Activated CD8-positive, alpha-beta T cell treated with anti-CD3 and anti-CD28 coated beads for 36 hours (primary cell): Measurements from ENCODE around the gene ANKDD1A. TPM values are rescaled to one million over a fixed set of nuclear protein-coding genes. Genes with fewer than 3 reads are reported as not detected.

Experiments
- ATAC-seq: fragments of 200-7000 bp; cut with Tn5 transposase; one replicate; pipeline ENCODE4 v1.10.0; 2021; ENCODE audit warnings: mild to moderate bottlenecking, moderate library complexity
- CTCF ChIA-PET: fragments of 350-600 bp; sonication (Branson Sonifier 250); formaldehyde crosslinking; loops from one replicate; lab custom pipeline; 2021; ENCODE audit warnings: antibody characterized with exemption; lab: Charles Lee
- POLR2A ChIA-PET: fragments of 350-600 bp; sonication (Branson Sonifier 250); formaldehyde crosslinking; loops from one replicate; lab custom pipeline; 2021; ENCODE audit warnings: antibody characterized with exemption; lab: Charles Lee
- DNase-seq: peaks from one replicate; pipeline ENCODE4 v3.0.0-alpha.2; 2020
- H3K27ac Mint-ChIP-seq: one replicate; pipeline ENCODE4 v1.8.0; 2021; ENCODE audit warnings: mild to moderate bottlenecking, mixed read lengths
- H3K27me3 Mint-ChIP-seq: one replicate; pipeline ENCODE4 v1.8.0; 2021; ENCODE audit warnings: mixed read lengths
- H3K36me3 Mint-ChIP-seq: one replicate; pipeline ENCODE4 v1.8.0; 2021; ENCODE audit warnings: low read depth, mixed read lengths
- H3K4me1 Mint-ChIP-seq: one replicate; pipeline ENCODE4 v1.8.0; 2021; ENCODE audit warnings: low read depth, mixed read lengths
- H3K4me3 Mint-ChIP-seq: one replicate; pipeline ENCODE4 v1.8.0; 2021; ENCODE audit warnings: mild to moderate bottlenecking, moderate library complexity, mixed read lengths
- H3K9me3 Mint-ChIP-seq: one replicate; pipeline ENCODE4 v1.8.0; 2021; ENCODE audit warnings: mixed read lengths
- CTCF ChIP-seq: fragments of 200-600 bp; IDR thresholded peaks from one replicate; pipeline ENCODE4 v1.8.0; 2022; ENCODE audit warnings: antibody characterized with exemption, mild to moderate bottlenecking
- intact Hi-C: fragments of 100-400 bp; cut with micrococcal nuclease; formaldehyde crosslinking; loops from one replicate; pipeline ENCODE4 v1.10.0; 2022
- total RNA-seq, 2 experiments: library from RNA; stranded (reverse); gene quantifications; one replicate each; pipeline ENCODE4 v1.2.3, GENCODE V29; 2021

The ANKDD1A gene
- total RNA-seq, 2 experiments from 2014 or later, result 3.4 to 4.3 TPM

- H3K36me3 Mint-ChIP-seq, result peaks cover 5% of the 10 kb centered on the region
- H3K27ac Mint-ChIP-seq, result no peak overlapping the region
- DNase-seq (no peak), ATAC-seq (no peak)
- H3K4me1 Mint-ChIP-seq, result peaks cover 21% of the 10 kb centered on the region
- H3K27me3 Mint-ChIP-seq, result no peaks in the 10 kb centered on the region
- no peak for TF ChIP-seq CTCF
- no peaks in the 10 kb centered on the region for H3K9me3 Mint-ChIP-seq
- peak overlapping the region; percentile 26 for H3K4me3 Mint-ChIP-seq
- ChIA-PET POLR2A (no interaction called here), CTCF (interaction anchor here (1.2 kb wide), 1 partner anchor 262 kb away, joined by 3 read pairs; no protein-coding TSS in a partner anchor)
- intact Hi-C loops, result no loop called here
Measured at GRCh38 chr15:64993290-64993689, 81.6 kb downstream of the ANKDD1A start.

GRCh38 chr15:64997066-64997465 lies 85.4 kb downstream of the ANKDD1A start:
- intact Hi-C loops, result no loop called here
- no peak for TF ChIP-seq CTCF
- CTCF ChIA-PET, result interaction anchor here (2.0 kb wide), 1 partner anchor 12 kb away, joined by 5 read pairs; no protein-coding TSS in a partner anchor
- Mint-ChIP-seq H3K4me1 (peaks cover 5% of the 10 kb centered on the region), H3K4me3 (no peak overlapping the region), H3K36me3 (no peaks in the 10 kb centered on the region), H3K27me3 (no peaks in the 10 kb centered on the region), H3K9me3 (no peaks in the 10 kb centered on the region), H3K27ac (no peak overlapping the region)
- ATAC-seq, result no peak
- DNase-seq, result no peak
- POLR2A ChIA-PET, result no interaction called here

GRCh38 chr15:64997745-64998375 lies 86.2 kb downstream of the ANKDD1A start:
- POLR2A ChIA-PET, result no interaction called here
- Mint-ChIP-seq H3K27me3 (no peaks in the 10 kb centered on the region), H3K4me3 (no peak overlapping the region), H3K36me3 (peaks cover 2% of the 10 kb centered on the region), H3K4me1 (peaks cover 4% of the 10 kb centered on the region), H3K27ac (no peak overlapping the region), H3K9me3 (no peaks in the 10 kb centered on the region)
- DNase-seq (no peak), ATAC-seq (no peak)
- TF ChIP-seq CTCF, result no peak
- intact Hi-C loops, result no loop called here
- CTCF ChIA-PET, result no interaction called here

- H3K27me3 Mint-ChIP-seq, result no peaks in the 10 kb centered on the region
- H3K4me1 Mint-ChIP-seq, result no peaks in the 10 kb centered on the region
- DNase-seq (no peak), ATAC-seq (no peak)
- no peak overlapping the region for H3K4me3 Mint-ChIP-seq
- H3K27ac Mint-ChIP-seq, result no peak overlapping the region
- TF ChIP-seq CTCF, result no peak
- ChIA-PET CTCF (interaction anchor here (0.8 kb wide), 1 partner anchor 29 kb away, joined by 3 read pairs; no protein-coding TSS in a partner anchor), POLR2A (no interaction called here)
- intact Hi-C loops, result no loop called here
- no peaks in the 10 kb centered on the region for H3K9me3 Mint-ChIP-seq
- peaks cover 10% of the 10 kb centered on the region for H3K36me3 Mint-ChIP-seq
Measured at GRCh38 chr15:65004993-65005392, 93.3 kb downstream of the ANKDD1A start.

GRCh38 chr15:65006876-65007275 lies 95.2 kb downstream of the ANKDD1A start:
- Mint-ChIP-seq H3K27me3 (no peaks in the 10 kb centered on the region), H3K4me3 (no peak overlapping the region), H3K4me1 (no peaks in the 10 kb centered on the region), H3K36me3 (peaks cover 18% of the 10 kb centered on the region), H3K27ac (no peak overlapping the region), H3K9me3 (no peaks in the 10 kb centered on the region)
- DNase-seq (no peak), ATAC-seq (no peak)
- ChIA-PET CTCF (no interaction called here), POLR2A (no interaction called here)
- TF ChIP-seq CTCF, result no peak
- intact Hi-C loops, result no loop called here

Other genes with a start within 250 kb of the ANKDD1A start
- not detected for gene RBPMS2, start 136.3 kb upstream of the ANKDD1A start, total RNA-seq
- gene PIF1, start 86.3 kb upstream of the ANKDD1A start, total RNA-seq, result 10 to 100 TPM; 50.0 TPM
- gene PLEKHO2, start 70.0 kb upstream of the ANKDD1A start, total RNA-seq, result 10 to 100 TPM; 10.1 to 10.4 TPM
- gene SPG21, start 78.0 kb downstream of the ANKDD1A start, total RNA-seq, result 10 to 100 TPM; 72.3 to 73.0 TPM
- gene MTFMT, start 117.7 kb downstream of the ANKDD1A start, total RNA-seq, result 10 to 100 TPM; 19.7 to 21.0 TPM
- gene SLC51B, start 133.5 kb downstream of the ANKDD1A start, total RNA-seq, result not detected
- not detected for gene RASL12, start 156.1 kb downstream of the ANKDD1A start, total RNA-seq
- not detected for gene KBTBD13, start 164.8 kb downstream of the ANKDD1A start, total RNA-seq
- gene UBAP1L, start 203.3 kb downstream of the ANKDD1A start, total RNA-seq, result 1 to 10 TPM; 2.9 to 3.3 TPM
- gene PDCD7, start 221.9 kb downstream of the ANKDD1A start, total RNA-seq, result 10 to 100 TPM; 33.8 to 35.1 TPM